ENCODE data around the gene GRIK4.

The GRIK4 gene

GRCh38 chr11:120827820-120828219 is 316.3 kb downstream of the GRIK4 start:
- TF ChIP-seq TAF1 (IDR thresholded peaks at IDR 0.05; ENCODE audit: borderline replicate concordance, insufficient read depth, low read length) (no peak), FOXP2 (optimal IDR thresholded peaks at IDR 0.05; ENCODE audit: borderline replicate concordance, extremely low read depth, extremely low read length, insufficient read depth) (no peak), POLR2AphosphoS5 (IDR thresholded peaks at IDR 0.05; ENCODE audit: low read depth, low read length) (no peak), SIN3A (IDR thresholded peaks at IDR 0.05; ENCODE audit: borderline replicate concordance, insufficient read depth, low read length) (no peak)
- TF ChIP-seq, protein P1, sequence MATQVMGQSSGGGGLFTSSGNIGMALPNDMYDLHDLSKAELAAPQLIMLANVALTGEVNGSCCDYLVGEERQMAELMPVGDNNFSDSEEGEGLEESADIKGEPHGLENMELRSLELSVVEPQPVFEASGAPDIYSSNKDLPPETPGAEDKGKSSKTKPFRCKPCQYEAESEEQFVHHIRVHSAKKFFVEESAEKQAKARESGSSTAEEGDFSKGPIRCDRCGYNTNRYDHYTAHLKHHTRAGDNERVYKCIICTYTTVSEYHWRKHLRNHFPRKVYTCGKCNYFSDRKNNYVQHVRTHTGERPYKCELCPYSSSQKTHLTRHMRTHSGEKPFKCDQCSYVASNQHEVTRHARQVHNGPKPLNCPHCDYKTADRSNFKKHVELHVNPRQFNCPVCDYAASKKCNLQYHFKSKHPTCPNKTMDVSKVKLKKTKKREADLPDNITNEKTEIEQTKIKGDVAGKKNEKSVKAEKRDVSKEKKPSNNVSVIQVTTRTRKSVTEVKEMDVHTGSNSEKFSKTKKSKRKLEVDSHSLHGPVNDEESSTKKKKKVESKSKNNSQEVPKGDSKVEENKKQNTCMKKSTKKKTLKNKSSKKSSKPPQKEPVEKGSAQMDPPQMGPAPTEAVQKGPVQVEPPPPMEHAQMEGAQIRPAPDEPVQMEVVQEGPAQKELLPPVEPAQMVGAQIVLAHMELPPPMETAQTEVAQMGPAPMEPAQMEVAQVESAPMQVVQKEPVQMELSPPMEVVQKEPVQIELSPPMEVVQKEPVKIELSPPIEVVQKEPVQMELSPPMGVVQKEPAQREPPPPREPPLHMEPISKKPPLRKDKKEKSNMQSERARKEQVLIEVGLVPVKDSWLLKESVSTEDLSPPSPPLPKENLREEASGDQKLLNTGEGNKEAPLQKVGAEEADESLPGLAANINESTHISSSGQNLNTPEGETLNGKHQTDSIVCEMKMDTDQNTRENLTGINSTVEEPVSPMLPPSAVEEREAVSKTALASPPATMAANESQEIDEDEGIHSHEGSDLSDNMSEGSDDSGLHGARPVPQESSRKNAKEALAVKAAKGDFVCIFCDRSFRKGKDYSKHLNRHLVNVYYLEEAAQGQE (IDR thresholded peaks at IDR 0.05; ENCODE audit: insufficient read depth in 1 of 2, low read depth in 2 of 2, low read length in 2 of 2) = no peak

DNA sequence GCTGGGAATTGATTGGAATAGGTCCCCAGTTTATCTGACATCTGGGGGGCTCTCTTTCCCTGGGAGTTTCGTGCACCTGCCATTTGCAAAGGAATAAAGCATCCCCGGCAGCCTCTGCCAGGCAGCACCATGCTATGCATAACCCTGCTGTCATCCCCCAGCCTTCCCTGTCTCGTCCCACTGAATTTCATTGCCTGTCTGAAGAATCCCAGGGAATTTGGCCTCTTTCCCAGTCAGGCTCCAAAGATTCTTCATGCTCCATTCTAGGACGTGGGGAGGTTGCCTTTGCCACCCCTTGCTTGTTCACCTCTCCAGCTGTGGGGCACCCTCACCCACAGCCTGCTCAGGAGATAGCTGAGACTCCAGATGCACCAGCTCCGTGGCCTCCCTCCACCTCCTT is 317.3 kb downstream of the GRIK4 start:
- no peak for TF ChIP-seq FOXP2 (optimal IDR thresholded peaks at IDR 0.05; ENCODE audit: borderline replicate concordance, extremely low read depth, extremely low read length, insufficient read depth)
- no peak for TF ChIP-seq TAF1 (IDR thresholded peaks at IDR 0.05; ENCODE audit: borderline replicate concordance, insufficient read depth, low read length)
- no peak for TF ChIP-seq SIN3A (IDR thresholded peaks at IDR 0.05; ENCODE audit: borderline replicate concordance, insufficient read depth, low read length)
- TF ChIP-seq, protein P1 (IDR thresholded peaks at IDR 0.05; ENCODE audit: insufficient read depth in 1 of 2, low read depth in 2 of 2, low read length in 2 of 2) = no peak
- no peak for TF ChIP-seq POLR2AphosphoS5 (IDR thresholded peaks at IDR 0.05; ENCODE audit: low read depth, low read length)

GRCh38 chr11:120830085-120830620 is 318.6 kb downstream of the GRIK4 start:
- TF ChIP-seq FOXP2 (optimal IDR thresholded peaks at IDR 0.05; ENCODE audit: borderline replicate concordance, extremely low read depth, extremely low read length, insufficient read depth) (no peak), SIN3A (IDR thresholded peaks at IDR 0.05; ENCODE audit: borderline replicate concordance, insufficient read depth, low read length) (no peak), TAF1 (IDR thresholded peaks at IDR 0.05; ENCODE audit: borderline replicate concordance, insufficient read depth, low read length) (no peak), POLR2AphosphoS5 (IDR thresholded peaks at IDR 0.05; ENCODE audit: low read depth, low read length) (no peak)
- TF ChIP-seq, protein P1 (IDR thresholded peaks at IDR 0.05; ENCODE audit: insufficient read depth in 1 of 2, low read depth in 2 of 2, low read length in 2 of 2) = no peak

DNA sequence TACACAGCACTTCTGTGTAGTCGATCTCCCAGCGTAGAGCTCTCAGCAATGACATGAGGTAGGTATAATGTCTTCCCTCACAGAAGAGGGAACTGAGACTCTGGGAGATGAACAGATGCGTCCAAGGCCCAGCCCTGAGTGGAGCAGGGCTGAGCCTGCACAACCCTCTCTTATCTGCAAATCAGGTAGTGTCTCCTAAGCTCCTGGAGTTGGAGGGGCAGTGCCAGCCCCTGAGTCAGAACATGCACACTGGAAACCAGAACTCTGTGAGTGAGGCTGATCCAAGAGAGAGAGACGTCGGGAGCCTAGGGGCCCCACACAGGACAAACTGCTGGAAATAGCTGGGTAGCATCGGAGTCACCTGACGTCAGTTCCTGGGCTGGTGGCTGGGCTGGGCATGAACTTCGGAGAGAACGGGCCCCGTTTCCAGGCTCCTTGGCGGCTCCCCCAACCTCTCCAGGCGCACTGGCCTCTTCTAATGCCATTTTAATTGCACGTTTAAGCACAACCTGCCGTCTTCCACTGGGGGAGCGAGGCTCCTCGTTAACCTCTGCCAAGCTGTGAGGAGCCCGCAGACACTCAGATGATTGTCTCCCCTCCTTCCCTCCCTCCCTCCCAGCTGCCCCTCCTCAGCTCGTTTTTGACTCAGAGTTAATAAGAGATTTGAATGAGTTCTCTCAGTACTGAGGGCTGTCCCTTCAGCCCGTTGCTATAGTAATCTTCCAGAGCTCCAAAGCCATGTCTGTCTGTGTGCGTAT is 321.1 kb downstream of the GRIK4 start:
- TF ChIP-seq SIN3A (IDR thresholded peaks at IDR 0.05; ENCODE audit: borderline replicate concordance, insufficient read depth, low read length) = no peak
- TF ChIP-seq FOXP2 (optimal IDR thresholded peaks at IDR 0.05; ENCODE audit: borderline replicate concordance, extremely low read depth, extremely low read length, insufficient read depth) = no peak
- TF ChIP-seq TAF1 (IDR thresholded peaks at IDR 0.05; ENCODE audit: borderline replicate concordance, insufficient read depth, low read length) = no peak
- TF ChIP-seq, protein P1 (IDR thresholded peaks at IDR 0.05; ENCODE audit: insufficient read depth in 1 of 2, low read depth in 2 of 2, low read length in 2 of 2) = no peak
- no peak for TF ChIP-seq POLR2AphosphoS5 (IDR thresholded peaks at IDR 0.05; ENCODE audit: low read depth, low read length)

All from PFSK-1 (cell line).